GM10266 (cell line): ENCODE results near the gene SHTN1.

Experiments
- DNase-seq: peaks from one replicate; pipeline ENCODE4 v3.0.0; 2012; ENCODE audit errors: extremely low spot score
- CTCF ChIP-seq: IDR thresholded peaks from 2 replicates; pipeline ENCODE4 v1.5.1; 2012; ENCODE audit warnings: mild to moderate bottlenecking, low read depth; ENCODE audit not compliant: control insufficient read depth, insufficient read depth; ENCODE audit errors: missing control alignments

Gene SHTN1

DNA sequence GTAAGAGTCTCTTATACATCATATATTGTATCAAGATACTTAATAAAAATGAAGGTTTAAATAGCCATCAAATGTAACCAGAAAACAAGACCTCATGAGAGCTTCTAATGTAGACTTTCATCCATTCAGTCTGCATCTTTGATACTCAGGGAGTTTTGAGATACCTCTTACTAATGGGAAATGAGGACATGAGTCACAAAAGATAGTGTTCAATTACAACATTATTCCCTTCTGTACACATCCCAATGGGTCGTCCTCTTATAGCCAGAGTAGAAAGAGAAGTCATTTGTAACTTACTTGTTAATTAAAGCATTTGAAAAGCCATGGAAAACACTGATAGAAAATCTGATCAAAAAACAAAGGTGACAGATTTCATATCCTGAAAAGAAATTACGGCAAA, 19.4 kb downstream of the SHTN1 start:
- no peak for DNase-seq
- no peak for TF ChIP-seq CTCF

- no peak for DNase-seq
- TF ChIP-seq CTCF: no peak
These were observed 20.6 kb downstream of the SHTN1 start for GRCh38 chr10:116984202-116984990.

GRCh38 chr10:116980041-116980440, 24.9 kb downstream of the SHTN1 start:
- TF ChIP-seq CTCF: no peak
- no peak for DNase-seq

- no peak for TF ChIP-seq CTCF
- DNase-seq: no peak
These were observed 26.1 kb downstream of the SHTN1 start for GRCh38 chr10:116978901-116979300.

DNA sequence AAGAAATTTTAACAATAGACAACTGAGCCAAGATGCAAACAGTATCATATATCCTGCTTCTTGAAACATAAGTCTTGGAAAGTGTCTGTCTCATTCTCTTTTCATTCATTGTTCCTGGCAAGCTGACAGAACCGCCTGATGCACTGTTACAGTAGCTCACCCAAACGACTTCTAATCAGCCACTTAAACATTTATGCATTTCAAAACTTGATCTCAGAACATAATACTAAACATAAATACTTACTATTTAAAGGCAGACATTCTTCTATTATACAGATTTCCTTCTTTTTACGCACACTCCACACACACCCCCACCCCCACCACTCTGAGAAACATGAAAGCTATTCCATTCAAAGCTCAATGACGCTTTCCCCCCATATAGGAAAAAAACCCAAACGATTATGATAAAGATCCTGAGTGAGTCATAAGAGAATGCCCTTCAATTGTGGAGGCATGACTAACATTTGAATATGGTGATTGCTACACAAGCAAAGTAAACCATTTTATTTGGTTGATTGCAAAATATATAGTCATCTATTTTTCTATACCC, 30.5 kb downstream of the SHTN1 start:
- no peak for TF ChIP-seq CTCF
- no peak for DNase-seq

DNA sequence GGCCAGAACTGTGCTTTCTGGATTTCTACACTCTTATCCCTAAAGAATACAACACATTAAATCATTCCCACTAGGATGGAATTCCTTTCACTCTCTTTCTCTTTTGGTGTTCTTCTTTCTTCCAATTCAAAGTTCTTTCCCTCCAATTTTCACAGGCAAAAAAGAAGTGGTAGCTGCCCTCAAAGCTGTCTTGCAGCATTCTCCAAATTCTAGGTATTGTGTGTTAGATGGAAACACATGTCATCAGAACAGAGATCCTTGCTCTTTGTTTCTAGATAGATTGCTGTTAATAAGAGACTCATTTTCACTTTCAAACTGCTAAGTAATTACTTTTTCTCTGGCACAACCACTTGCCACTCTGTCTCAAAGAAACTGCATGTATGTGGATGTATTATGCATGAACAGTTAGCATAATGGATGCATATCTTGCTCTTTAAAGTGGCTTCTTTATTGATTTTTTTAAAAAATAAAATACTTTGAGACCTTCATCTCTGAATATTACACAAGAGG, 31.0 kb downstream of the SHTN1 start:
- no peak for TF ChIP-seq CTCF
- no peak for DNase-seq

GRCh38 chr10:116973371-116973905, 31.5 kb downstream of the SHTN1 start:
- TF ChIP-seq CTCF: no peak
- DNase-seq: no peak
